ENCODE measurements around the gene KDM1B. TPM values are rescaled to one million over a fixed set of nuclear protein-coding genes. Genes with fewer than 3 reads are reported as not detected.

Gene KDM1B
- total and polyA plus RNA-seq, 2 of the 8 experiments (the other 6 are each of a cell fraction or from before 2014, with no cell fraction given) = 3.7 to 7.5 TPM

DNA sequence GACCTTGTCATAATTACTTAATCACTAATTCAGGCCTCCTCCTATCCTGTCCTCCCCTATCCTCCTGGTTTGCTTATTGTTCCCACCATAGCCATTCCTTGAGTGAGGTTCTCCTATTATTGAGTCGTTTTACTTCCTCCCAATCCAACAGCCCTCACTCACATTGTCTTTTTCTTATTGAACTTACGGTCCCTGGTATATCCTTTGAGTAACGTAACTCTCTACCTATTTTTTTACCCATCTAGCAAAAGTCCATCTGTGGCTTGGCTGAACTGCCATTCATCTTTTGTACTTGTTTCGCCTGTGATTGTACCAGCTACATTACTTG is 66.0 kb downstream of the KDM1B start:
- Histone ChIP-seq H3K36me3 (ENCODE audit: control insufficient read depth in 2 of 4, insufficient read depth in 4 of 4, low read length in 3 of 4) (peaks cover 0 to 46% (median 19%) of the 10 kb centered on the region in 4 experiments; a peak in 5 of 8 replicates), H3K9me3 (ENCODE audit: insufficient read depth in 2 of 2, low read depth in 1 of 2, low read length in 1 of 2) (no peaks in the 10 kb centered on the region), H3K56ac (replicated peaks; ENCODE audit: insufficient read length, low read depth, low read length) (no peak overlapping the region), H4K20me1 (replicated peaks in 1 of 2; ENCODE audit: control insufficient read depth in 1 of 2, insufficient read depth in 2 of 2, low read length in 2 of 2) (peaks cover 0 to 1% of the 10 kb centered on the region in 2 experiments), H2BK12ac (ENCODE audit: low read depth, low read length) (no peak overlapping the region), H2BK20ac (ENCODE audit: low read length) (no peak overlapping the region), H4K91ac (replicated peaks; ENCODE audit: insufficient read length, low read length) (no peak overlapping the region), H3K18ac (ENCODE audit: extremely low read depth, low read length) (no peak overlapping the region), H3K23ac (ENCODE audit: insufficient read length) (no peak overlapping the region), H2BK120ac (replicated peaks; ENCODE audit: low read depth, low read length) (no peak overlapping the region), H4K8ac (ENCODE audit: extremely low read depth, insufficient read depth, low read length) (no peak overlapping the region), H3K27me3 (replicated peaks in 1 of 4; ENCODE audit: control insufficient read depth in 3 of 4, extremely low read depth in 1 of 4, insufficient read depth in 3 of 4, low read length in 3 of 4) (no peaks in the 10 kb centered on the region), H2BK15ac (ENCODE audit: low read length) (no peak overlapping the region), H4K5ac (ENCODE audit: insufficient read length, low read depth, low read length) (no peak overlapping the region), H3K4me3 (ENCODE audit: extremely low read depth in 1 of 4, insufficient read depth in 2 of 4, low read depth in 3 of 4, low read length in 4 of 4) (no peak overlapping the region), H3K23me2 (ENCODE audit: low read depth, low read length) (no peaks in the 10 kb centered on the region; the same call in 1 of the 2 replicates), H3K14ac (ENCODE audit: insufficient read length) (no peak overlapping the region), H2AK5ac (ENCODE audit: low read depth, low read length) (no peak overlapping the region), H3K9ac (replicated peaks in 1 of 4; ENCODE audit: extremely low read depth in 1 of 4, low read depth in 3 of 4, low read length in 3 of 4) (no peak overlapping the region), H2AFZ (ENCODE audit: low read length) (no peak overlapping the region), H3K4ac (replicated peaks; ENCODE audit: insufficient read length, low read depth, low read length) (no peak overlapping the region), H3K4me2 (ENCODE audit: insufficient read depth in 1 of 2, low read depth in 2 of 2, low read length in 2 of 2) (no peak overlapping the region), H3K27ac (ENCODE audit: low read depth, low read length) (no peak overlapping the region), H3K79me2 (ENCODE audit: control insufficient read depth in 1 of 2, insufficient read depth in 2 of 2, low read length in 2 of 2) (no peaks in the 10 kb centered on the region), H3K4me1 (replicated peaks in 1 of 4; ENCODE audit: control insufficient read depth in 3 of 4, insufficient read depth in 4 of 4, low read length in 3 of 4) (no peaks in the 10 kb centered on the region), H3K79me1 (ENCODE audit: low read depth, low read length) (no peaks in the 10 kb centered on the region), H2BK5ac (ENCODE audit: low read depth, low read length) (no peak overlapping the region)
- ChIA-PET POLR2A (ENCODE audit: partially characterized antibody) (interaction anchor here (1.1 to 1.7 kb wide), 5 partner anchors 10 to 79 kb away, joined by 3 to 4 read pairs (median 3); partner anchors contain the start of gene DEK), CTCF (ENCODE audit: partially characterized antibody) (no interaction called here)
- FAIRE-seq = no peak
- TF ChIP-seq BACH1 (IDR thresholded peaks at IDR 0.05; ENCODE audit: low read length) (no peak), POLR2A (IDR thresholded peaks at IDR 0.05; ENCODE audit: control extremely low read depth in 1 of 2, low read depth in 2 of 2, low read length in 2 of 2) (no peak), TAF1 (IDR thresholded peaks at IDR 0.05; ENCODE audit: low read depth, low read length) (no peak), CBX8 (IDR thresholded peaks at IDR 0.05; ENCODE audit: borderline replicate concordance, low read depth, low read length) (no peak), CBX5 (IDR thresholded peaks at IDR 0.05; ENCODE audit: low read depth, low read length) (no peak), MAFK (IDR thresholded peaks at IDR 0.05; ENCODE audit: low read depth, low read length) (no peak), HDAC6 (IDR thresholded peaks at IDR 0.05; ENCODE audit: low read depth, low read length) (no peak), NRF1 (IDR thresholded peaks at IDR 0.05; ENCODE audit: low read depth, low read length) (no peak), TCF12 (IDR thresholded peaks at IDR 0.05; ENCODE audit: low read depth, low read length) (no peak), SIX5 (IDR thresholded peaks at IDR 0.05; ENCODE audit: low read depth, low read length) (no peak)
- TF ChIP-seq, protein P1, sequence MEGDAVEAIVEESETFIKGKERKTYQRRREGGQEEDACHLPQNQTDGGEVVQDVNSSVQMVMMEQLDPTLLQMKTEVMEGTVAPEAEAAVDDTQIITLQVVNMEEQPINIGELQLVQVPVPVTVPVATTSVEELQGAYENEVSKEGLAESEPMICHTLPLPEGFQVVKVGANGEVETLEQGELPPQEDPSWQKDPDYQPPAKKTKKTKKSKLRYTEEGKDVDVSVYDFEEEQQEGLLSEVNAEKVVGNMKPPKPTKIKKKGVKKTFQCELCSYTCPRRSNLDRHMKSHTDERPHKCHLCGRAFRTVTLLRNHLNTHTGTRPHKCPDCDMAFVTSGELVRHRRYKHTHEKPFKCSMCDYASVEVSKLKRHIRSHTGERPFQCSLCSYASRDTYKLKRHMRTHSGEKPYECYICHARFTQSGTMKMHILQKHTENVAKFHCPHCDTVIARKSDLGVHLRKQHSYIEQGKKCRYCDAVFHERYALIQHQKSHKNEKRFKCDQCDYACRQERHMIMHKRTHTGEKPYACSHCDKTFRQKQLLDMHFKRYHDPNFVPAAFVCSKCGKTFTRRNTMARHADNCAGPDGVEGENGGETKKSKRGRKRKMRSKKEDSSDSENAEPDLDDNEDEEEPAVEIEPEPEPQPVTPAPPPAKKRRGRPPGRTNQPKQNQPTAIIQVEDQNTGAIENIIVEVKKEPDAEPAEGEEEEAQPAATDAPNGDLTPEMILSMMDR (IDR thresholded peaks at IDR 0.05; ENCODE audit: control extremely low read depth in 1 of 3, insufficient read depth in 1 of 3, low read depth in 1 of 3, low read length in 3 of 3) = no peak
- TF ChIP-seq, protein P2, sequence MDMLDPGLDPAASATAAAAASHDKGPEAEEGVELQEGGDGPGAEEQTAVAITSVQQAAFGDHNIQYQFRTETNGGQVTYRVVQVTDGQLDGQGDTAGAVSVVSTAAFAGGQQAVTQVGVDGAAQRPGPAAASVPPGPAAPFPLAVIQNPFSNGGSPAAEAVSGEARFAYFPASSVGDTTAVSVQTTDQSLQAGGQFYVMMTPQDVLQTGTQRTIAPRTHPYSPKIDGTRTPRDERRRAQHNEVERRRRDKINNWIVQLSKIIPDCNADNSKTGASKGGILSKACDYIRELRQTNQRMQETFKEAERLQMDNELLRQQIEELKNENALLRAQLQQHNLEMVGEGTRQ (IDR thresholded peaks at IDR 0.05; ENCODE audit: low read length) = no peak
- no peak for DNase-seq (ENCODE audit: low read depth in 1 of 2, low spot score in 2 of 2)
- 95% methylated on average over 4 of the region's 4 CpGs; no CpG with 5 or more reads in 1 of the 2 experiments for WGBS, 2 experiments (ENCODE audit: extremely low coverage in 1 of 2, insufficient coverage in 1 of 2, insufficient read length in 1 of 2, insufficient replicate concordance in 2 of 2, low coverage in 1 of 2, low lambda C conversion rate in 2 of 2, missing lambda C conversion rate in 1 of 2)
